Endothelial cell (in vitro differentiated cells): ENCODE results near the gene GNAQ. TPM values are rescaled to one million over a fixed set of nuclear protein-coding genes. Genes with fewer than 3 reads are reported as not detected.

Source experiments
- DNase-seq: peaks from one replicate; pipeline ENCODE4 v3.0.0; 2021; ENCODE audit warnings: low spot score
- H3K27ac Mint-ChIP-seq: one replicate; pipeline ENCODE4 v1.8.0; 2021; ENCODE audit warnings: mixed read lengths, inconsistent platforms; ENCODE audit not compliant: unreplicated experiment
- H3K27me3 Mint-ChIP-seq: one replicate; pipeline ENCODE4 v1.8.0; 2021; ENCODE audit warnings: mild to moderate bottlenecking, moderate library complexity, mixed read lengths, inconsistent platforms; ENCODE audit not compliant: unreplicated experiment
- H3K36me3 Mint-ChIP-seq: one replicate; pipeline ENCODE4 v1.8.0; 2021; ENCODE audit warnings: mild to moderate bottlenecking, low read depth, mixed read lengths, inconsistent platforms; ENCODE audit not compliant: unreplicated experiment
- H3K4me1 Mint-ChIP-seq: one replicate; pipeline ENCODE4 v1.8.0; 2021; ENCODE audit warnings: mild to moderate bottlenecking, mixed read lengths, inconsistent platforms; ENCODE audit not compliant: unreplicated experiment
- H3K4me3 Mint-ChIP-seq: one replicate; pipeline ENCODE4 v1.8.0; 2021; ENCODE audit warnings: mild to moderate bottlenecking, mixed read lengths, inconsistent platforms; ENCODE audit not compliant: unreplicated experiment
- H3K9me3 Mint-ChIP-seq: one replicate; pipeline ENCODE4 v1.8.0; 2021; ENCODE audit warnings: mixed read lengths, inconsistent platforms; ENCODE audit not compliant: unreplicated experiment
- CTCF ChIP-seq: fragments of 200-600 bp; sonication (generic); IDR thresholded peaks from one replicate; pipeline ENCODE4 v1.5.0; 2021; ENCODE audit warnings: antibody characterized with exemption; ENCODE audit not compliant: unreplicated experiment
- total RNA-seq: library from RNA; stranded (reverse); fragmentation: NEBNext Ultra II Directional; extraction: Animal tissue kit (Norgen Biotek cat#: 25700); gene quantifications from one replicate; pipeline ENCODE4 v1.2.1, GENCODE V29; 2021; ENCODE audit not compliant: unreplicated experiment

Gene GNAQ
- total RNA-seq, 1 donor from 2014 or later: 94.6 TPM

GRCh38 chr9:77935974-77936373 is 95.6 kb downstream of the GNAQ start:
- TF ChIP-seq CTCF: no peak

GRCh38 chr9:77935211-77935610 is 96.4 kb downstream of the GNAQ start:
- Mint-ChIP-seq H3K36me3 (no peaks in the 10 kb centered on the region), H3K27me3 (peaks cover 2% of the 10 kb centered on the region), H3K4me1 (peaks cover 18% of the 10 kb centered on the region), H3K4me3 (no peak overlapping the region), H3K27ac (no peak overlapping the region), H3K9me3 (no peaks in the 10 kb centered on the region)
- DNase-seq: no peak
- TF ChIP-seq CTCF: no peak

More at GRCh38 chr9:77935974-77936373, 95.6 kb downstream of the GNAQ start:
- Mint-ChIP-seq H3K4me1 (peaks cover 18% of the 10 kb centered on the region), H3K27ac (no peak overlapping the region), H3K4me3 (no peak overlapping the region), H3K36me3 (no peaks in the 10 kb centered on the region), H3K9me3 (no peaks in the 10 kb centered on the region), H3K27me3 (peaks cover 2% of the 10 kb centered on the region)
- DNase-seq: no peak

DNA sequence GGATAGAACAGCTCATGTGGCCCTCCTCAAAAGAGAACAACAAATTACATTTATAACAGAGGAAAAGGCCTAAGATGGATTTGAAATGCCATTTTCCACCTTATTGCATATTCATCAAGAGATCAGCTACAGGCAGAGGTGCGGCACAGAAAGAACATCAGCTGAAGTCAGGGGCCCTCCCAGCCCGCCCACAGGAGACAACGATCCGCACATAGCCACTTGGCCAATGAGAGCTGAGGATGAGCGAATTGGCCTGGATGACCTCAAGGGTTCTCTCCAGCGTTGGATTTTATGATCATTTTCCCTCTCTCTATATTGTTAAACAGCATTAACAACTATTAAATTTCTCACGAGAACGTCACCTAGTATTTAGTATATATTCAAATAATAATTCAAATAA is 97.6 kb downstream of the GNAQ start:
- peaks cover 2% of the 10 kb centered on the region for H3K27me3 Mint-ChIP-seq
- peaks cover 20% of the 10 kb centered on the region for H3K4me1 Mint-ChIP-seq
- H3K4me3 Mint-ChIP-seq: no peak overlapping the region
- H3K9me3 Mint-ChIP-seq: no peaks in the 10 kb centered on the region
- H3K36me3 Mint-ChIP-seq: no peaks in the 10 kb centered on the region
- TF ChIP-seq CTCF: no peak
- no peak overlapping the region for H3K27ac Mint-ChIP-seq
- DNase-seq: no peak

- Mint-ChIP-seq H3K27ac (no peak overlapping the region), H3K4me1 (peaks cover 20% of the 10 kb centered on the region)
Measured at GRCh38 chr9:77933019-77933418, 98.6 kb downstream of the GNAQ start.

GRCh38 chr9:77929942-77930341 is 101.7 kb downstream of the GNAQ start:
- DNase-seq: no peak
- Mint-ChIP-seq H3K36me3 (no peaks in the 10 kb centered on the region), H3K27ac (no peak overlapping the region), H3K9me3 (no peaks in the 10 kb centered on the region), H3K27me3 (peaks cover 2% of the 10 kb centered on the region), H3K4me3 (no peak overlapping the region), H3K4me1 (peaks cover 20% of the 10 kb centered on the region)
- TF ChIP-seq CTCF: no peak

More at GRCh38 chr9:77933019-77933418, 98.6 kb downstream of the GNAQ start:
- Mint-ChIP-seq H3K36me3 (no peaks in the 10 kb centered on the region), H3K27me3 (peaks cover 2% of the 10 kb centered on the region), H3K9me3 (no peaks in the 10 kb centered on the region), H3K4me3 (no peak overlapping the region)
- no peak for TF ChIP-seq CTCF
- DNase-seq: no peak
